Aorta (tissue), 5 donors: Measurements from ENCODE around the gene COMMD6. TPM values are rescaled to one million over a fixed set of nuclear protein-coding genes. Genes with fewer than 3 reads are reported as not detected.

Experiments
- ATAC-seq: fragments of 200-7000 bp; cut with Tn5 transposase; one replicate; pipeline ENCODE4 v1.9.1; 2022; ENCODE audit warnings: moderate library complexity; ENCODE audit not compliant: low FRiP score
- DNase-seq, 2 donors: peaks; one replicate each; pipeline ENCODE4 v3.0.0-alpha.2; 2020
- H3K27ac ChIP-seq, 2 donors: one replicate each; pipeline ENCODE4 v1.5.1; 2013; ENCODE audit warnings: low read length in 2 of 2, mild to moderate bottlenecking in 2 of 2, moderate library complexity in 2 of 2, control low read depth in 1 of 2, inconsistent platforms in 1 of 2, low read depth in 1 of 2
- H3K27me3 ChIP-seq, 2 donors: one replicate each; pipeline ENCODE4 v1.6.1; 2013; ENCODE audit warnings: control low read depth in 1 of 2, low read length in 1 of 2, mild to moderate bottlenecking in 1 of 2, moderate library complexity in 1 of 2; ENCODE audit not compliant: insufficient read depth in 2 of 2, control insufficient read depth in 1 of 2
- H3K36me3 ChIP-seq, 2 donors: one replicate each; pipeline ENCODE4 v1.6.1; 2013; ENCODE audit warnings: control low read depth in 1 of 2, low read length in 1 of 2, mild to moderate bottlenecking in 1 of 2; ENCODE audit not compliant: insufficient read depth in 2 of 2, control insufficient read depth in 1 of 2
- H3K4me1 ChIP-seq, 2 donors: one replicate each; pipeline ENCODE4 v1.6.1; 2013; ENCODE audit warnings: low read length in 2 of 2, control low read depth in 1 of 2, mild to moderate bottlenecking in 1 of 2, moderate library complexity in 1 of 2; ENCODE audit not compliant: insufficient read depth in 2 of 2, control insufficient read depth in 1 of 2
- H3K4me3 ChIP-seq, 2 donors: one replicate each; pipeline ENCODE4 v1.5.1; 2013; ENCODE audit warnings: low read length in 2 of 2, control low read depth in 1 of 2, mild to moderate bottlenecking in 1 of 2
- H3K9me3 ChIP-seq: one replicate; pipeline ENCODE4 v1.6.1; 2013; ENCODE audit warnings: mild to moderate bottlenecking, low read length; ENCODE audit not compliant: control insufficient read depth
- WGBS, 2 donors: extraction: QIAGEN DNeasy Blood & Tissue Kit; methylation state at CpG; one replicate each; pipeline ENCODE4 v1.1.7; 2013; 5-methylcytosine and 5-hydroxymethylcytosine counted together
- intact Hi-C, 2 donors: fragments of 100-400 bp; cut with DNase I; formaldehyde crosslinking; loops; one replicate each; pipeline versions ENCODE4 v1.14.2 to v1.15.0; 2022
- polyA plus RNA-seq, 2 donors: library from polyadenylated mRNA; stranded (reverse); fragments of 200-250 nt; gene quantifications; one replicate each; pipeline ENCODE4 v1.2.3, GENCODE V29; 2013
- total RNA-seq, 2 donors: library from RNA; stranded (reverse); fragmentation: NEBNext Ultra II Directional; extraction: Animal tissue kit (Norgen Biotek cat#: 25700); gene quantifications; one replicate each; pipeline ENCODE4 v1.2.1, GENCODE V29; 2021
- donor health status: healthy with polysubstance abuse.
- donor health status: Bipolar disorder and iron deficiency.
- donor health status: DM: no; HTN: no; CAD: no.
- donor health status: DM: no; HTN: no; CAD: no.
- donor health status: DM: yes; HTN: yes; CAD: no.

Gene COMMD6
- total and polyA plus RNA-seq, 4 donors, result 142 to 331 (median 157) TPM

DNA sequence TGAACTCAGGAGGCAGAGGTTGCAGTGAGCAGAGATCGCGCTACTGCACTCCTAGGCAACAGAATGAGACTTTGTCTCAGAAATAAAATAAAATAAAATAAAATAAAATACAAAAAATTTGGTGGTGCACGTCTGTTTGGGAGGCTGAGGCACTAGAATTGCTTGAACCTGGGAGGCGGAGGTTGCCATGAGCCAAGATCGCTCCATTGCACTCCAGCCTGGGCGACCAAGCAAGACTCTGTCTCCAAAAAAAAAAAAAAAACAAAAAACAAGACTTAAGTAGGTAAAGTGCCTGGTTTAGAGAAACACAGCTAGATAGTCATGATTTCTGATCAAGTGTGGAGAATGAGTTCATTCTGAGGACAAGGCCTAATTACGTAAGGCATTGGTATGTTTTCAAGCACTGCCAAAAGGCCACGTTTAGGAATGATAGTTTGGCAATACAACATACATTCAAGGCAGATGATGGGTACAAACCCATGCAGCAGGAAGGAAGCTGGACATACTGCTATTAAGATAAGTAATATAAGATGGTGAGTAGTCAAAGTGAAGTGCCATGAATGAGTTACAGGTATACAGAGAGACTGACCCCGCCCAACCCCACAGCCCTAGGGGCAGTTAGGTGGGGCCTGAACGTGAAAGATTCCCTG, 7.2 kb upstream of the COMMD6 start:
- no peak for ATAC-seq
- intact Hi-C loops, result loop anchor here (5.0 kb wide), 2 partner anchors 178 to 1782 kb away; partner anchors contain the start of gene MYCBP2 (in 1 of the 2)
- no peak overlapping the region for H3K4me3 ChIP-seq
- no peaks in the 10 kb centered on the region for H3K27me3 ChIP-seq
- no peaks in the 10 kb centered on the region for H3K4me1 ChIP-seq
- H3K27ac ChIP-seq, result no peak overlapping the region
- 83 to 86% methylated on average over 10 of the region's 10 CpGs for WGBS, 2 donors
- no peaks in the 10 kb centered on the region for H3K36me3 ChIP-seq
- no peak for DNase-seq
- H3K9me3 ChIP-seq, result no peaks in the 10 kb centered on the region

DNA sequence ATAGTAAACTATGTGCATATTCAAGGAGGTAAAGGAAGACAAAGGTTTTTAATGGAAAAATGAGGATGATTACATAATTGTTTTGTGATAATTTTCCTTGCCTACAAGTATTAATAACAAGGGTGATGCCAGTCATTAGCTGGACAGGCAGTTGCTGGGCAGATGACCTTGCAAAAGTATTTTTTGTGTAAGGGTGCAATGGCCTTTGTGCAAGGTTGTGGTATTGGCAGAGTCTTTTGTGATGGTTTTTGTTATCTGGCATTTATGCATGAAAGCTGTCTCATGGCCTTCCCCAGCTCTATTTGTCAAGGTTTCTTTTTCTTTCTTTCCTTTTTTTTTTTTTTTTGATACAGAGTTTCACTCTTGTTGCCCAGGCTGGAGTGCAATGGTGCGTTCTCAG, 4.3 kb upstream of the COMMD6 start:
- WGBS, 2 donors, result 97 to 100% methylated on average over 1 of the region's 1 CpG
- no peaks in the 10 kb centered on the region for H3K36me3 ChIP-seq
- no peaks in the 10 kb centered on the region for H3K4me1 ChIP-seq
- ATAC-seq (no peak), DNase-seq (no peak)
- no peaks in the 10 kb centered on the region for H3K9me3 ChIP-seq
- intact Hi-C loops, result no loop called here
- no peaks in the 10 kb centered on the region for H3K27me3 ChIP-seq
- H3K4me3 ChIP-seq, result no peak overlapping the region
- no peak overlapping the region for H3K27ac ChIP-seq

DNA sequence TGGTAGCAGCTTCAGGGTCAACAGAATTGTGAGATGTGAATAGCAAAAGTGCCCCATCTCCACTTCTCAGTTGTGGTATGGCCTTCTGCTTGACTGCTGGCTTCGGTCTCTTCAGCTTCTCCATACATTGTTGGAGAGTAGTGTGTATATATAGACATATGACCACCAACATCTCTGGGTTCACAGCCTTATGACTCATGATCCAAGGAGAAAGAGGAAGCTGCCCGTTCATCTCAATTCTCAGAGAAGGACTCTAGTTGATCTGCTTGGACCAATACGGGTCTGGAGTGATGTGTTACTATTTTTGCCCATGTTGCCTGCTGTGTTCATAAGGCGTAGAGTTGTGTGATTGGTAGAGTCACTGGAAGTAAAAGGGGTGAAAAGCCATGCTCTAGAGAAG, 3.6 kb upstream of the COMMD6 start:
- intact Hi-C loops, result no loop called here
- 74 to 81% methylated on average over 4 of the region's 4 CpGs for WGBS, 2 donors
- H3K27ac ChIP-seq, result no peak overlapping the region
- no peak overlapping the region for H3K4me3 ChIP-seq
- no peaks in the 10 kb centered on the region for H3K9me3 ChIP-seq
- H3K4me1 ChIP-seq, result no peaks in the 10 kb centered on the region
- H3K27me3 ChIP-seq, result no peaks in the 10 kb centered on the region
- H3K36me3 ChIP-seq, result no peaks in the 10 kb centered on the region
- no peak for ATAC-seq
- DNase-seq, result no peak

DNA sequence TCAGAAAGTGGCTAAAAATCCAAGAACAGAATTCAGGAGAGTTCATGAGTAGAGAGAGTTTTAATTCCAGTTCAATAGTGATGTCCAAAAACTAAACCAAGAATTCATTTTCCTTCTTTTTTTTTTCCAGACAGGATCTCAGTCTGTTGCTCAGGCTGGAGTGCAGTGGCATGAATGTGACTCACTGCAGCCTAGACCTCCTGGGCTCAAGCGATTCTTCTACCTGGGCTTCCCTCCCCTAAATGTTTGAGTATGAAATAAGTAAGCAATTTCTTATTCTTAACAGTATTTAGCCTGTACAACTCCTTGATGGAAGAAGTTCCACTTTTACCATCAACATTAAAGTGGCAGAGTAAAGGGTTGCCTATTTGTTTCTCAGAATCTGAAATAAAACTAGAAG, 3.8 kb downstream of the COMMD6 start:
- no peaks in the 10 kb centered on the region for H3K4me1 ChIP-seq
- DNase-seq, result no peak
- no peak for ATAC-seq
- 89 to 95% methylated on average over 1 of the region's 1 CpG for WGBS, 2 donors
- no peak overlapping the region for H3K27ac ChIP-seq
- no peaks in the 10 kb centered on the region for H3K36me3 ChIP-seq
- no peaks in the 10 kb centered on the region for H3K9me3 ChIP-seq
- intact Hi-C loops, result no loop called here
- H3K27me3 ChIP-seq, result no peaks in the 10 kb centered on the region
- H3K4me3 ChIP-seq, result no peak overlapping the region

DNA sequence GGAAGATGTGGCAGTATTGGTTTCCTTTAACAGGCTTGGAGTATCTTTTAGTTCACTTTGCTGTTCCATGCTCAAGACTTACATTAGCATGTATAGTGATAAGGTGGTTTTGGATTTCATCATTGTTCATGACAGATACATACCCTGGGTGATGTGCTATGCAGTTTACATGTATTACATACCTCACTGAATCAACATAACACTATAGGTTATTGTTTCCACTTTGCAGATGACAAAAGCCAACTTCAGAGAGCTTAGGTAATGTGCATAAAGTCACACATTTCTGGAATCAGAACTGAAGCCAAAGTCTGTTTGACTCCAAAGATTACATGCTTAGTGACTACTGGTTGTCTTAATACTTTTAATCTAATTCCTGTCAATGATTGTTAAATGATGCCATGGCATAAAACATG, 7.1 kb downstream of the COMMD6 start:
- no peaks in the 10 kb centered on the region for H3K27me3 ChIP-seq
- intact Hi-C loops, result no loop called here
- H3K4me3 ChIP-seq, result no peak overlapping the region
- no peaks in the 10 kb centered on the region for H3K4me1 ChIP-seq
- H3K36me3 ChIP-seq, result no peaks in the 10 kb centered on the region
- DNase-seq (no peak), ATAC-seq (no peak)
- no peak overlapping the region for H3K27ac ChIP-seq
- H3K9me3 ChIP-seq, result no peaks in the 10 kb centered on the region

DNA sequence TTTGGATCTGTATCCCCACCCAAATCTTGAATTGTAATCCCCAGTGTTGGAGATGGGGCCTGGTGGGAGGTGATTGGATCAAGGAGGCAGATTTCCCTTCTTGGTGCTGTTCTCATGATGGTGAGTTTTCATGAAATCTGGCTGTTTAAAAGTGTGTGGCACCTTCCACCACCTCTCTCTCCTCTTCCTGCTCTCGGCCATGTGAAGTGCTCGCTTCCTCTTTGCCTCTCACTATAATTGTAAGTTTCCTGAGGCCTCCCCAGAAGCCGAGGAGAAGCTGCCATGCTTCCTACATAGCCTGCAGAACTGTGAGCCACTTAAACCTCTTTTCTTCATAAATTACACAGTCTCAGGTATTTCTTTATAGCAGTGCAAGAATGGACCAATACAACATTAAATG, 15.7 kb downstream of the COMMD6 start:
- ATAC-seq, result no peak
- no peaks in the 10 kb centered on the region for H3K27me3 ChIP-seq
- H3K4me1 ChIP-seq, result no peaks in the 10 kb centered on the region
- H3K4me3 ChIP-seq, result no peak overlapping the region
- no peak overlapping the region for H3K27ac ChIP-seq
- intact Hi-C loops, result no loop called here
- no peaks in the 10 kb centered on the region for H3K9me3 ChIP-seq
- WGBS, 2 donors, result 93 to 95% methylated on average over 3 of the region's 3 CpGs
- no peaks in the 10 kb centered on the region for H3K36me3 ChIP-seq
- DNase-seq, result no peak

DNA sequence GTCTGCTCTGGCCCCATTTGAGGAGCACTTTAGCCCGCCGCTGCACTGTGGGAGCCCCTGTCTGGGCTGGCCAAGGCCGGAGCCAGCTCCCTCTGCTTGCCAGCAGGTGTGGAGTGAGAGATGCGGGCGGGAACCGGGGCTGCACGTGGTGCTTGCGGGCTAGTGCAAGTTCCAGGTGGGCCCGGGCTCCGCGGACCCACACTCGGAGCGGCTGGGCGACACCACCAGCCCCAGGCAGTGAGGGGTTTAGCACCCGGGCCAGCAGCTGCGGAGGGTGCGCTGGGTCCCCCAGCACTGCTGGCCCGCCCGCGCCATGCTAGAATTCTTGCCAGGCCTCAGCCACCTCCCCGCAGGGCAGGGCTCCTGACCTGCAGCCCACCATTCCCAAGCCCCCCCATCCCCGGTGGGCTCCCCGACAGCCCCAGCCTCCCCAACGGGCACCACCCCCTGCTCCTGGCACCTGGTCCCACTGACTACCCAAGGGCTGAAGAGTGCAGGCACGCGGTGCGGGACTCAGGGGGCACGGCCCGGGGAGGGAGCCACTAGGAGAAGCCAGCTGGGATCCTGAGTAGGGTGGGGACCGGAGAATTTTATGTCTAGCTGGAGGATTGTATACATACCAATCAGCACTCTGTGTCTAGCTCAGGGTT, 19.1 kb downstream of the COMMD6 start:
- no peaks in the 10 kb centered on the region for H3K27me3 ChIP-seq
- intact Hi-C loops, result no loop called here
- H3K4me1 ChIP-seq, result no peaks in the 10 kb centered on the region
- WGBS, 2 donors, result 95 to 98% methylated on average over 28 to 30 of the region's 30 CpGs
- no peak overlapping the region for H3K27ac ChIP-seq
- no peak overlapping the region for H3K4me3 ChIP-seq
- peak in 1 of 2 donors; percentile 74 for DNase-seq
- no peak for ATAC-seq
- H3K9me3 ChIP-seq, result no peaks in the 10 kb centered on the region
- H3K36me3 ChIP-seq, result no peaks in the 10 kb centered on the region

DNA sequence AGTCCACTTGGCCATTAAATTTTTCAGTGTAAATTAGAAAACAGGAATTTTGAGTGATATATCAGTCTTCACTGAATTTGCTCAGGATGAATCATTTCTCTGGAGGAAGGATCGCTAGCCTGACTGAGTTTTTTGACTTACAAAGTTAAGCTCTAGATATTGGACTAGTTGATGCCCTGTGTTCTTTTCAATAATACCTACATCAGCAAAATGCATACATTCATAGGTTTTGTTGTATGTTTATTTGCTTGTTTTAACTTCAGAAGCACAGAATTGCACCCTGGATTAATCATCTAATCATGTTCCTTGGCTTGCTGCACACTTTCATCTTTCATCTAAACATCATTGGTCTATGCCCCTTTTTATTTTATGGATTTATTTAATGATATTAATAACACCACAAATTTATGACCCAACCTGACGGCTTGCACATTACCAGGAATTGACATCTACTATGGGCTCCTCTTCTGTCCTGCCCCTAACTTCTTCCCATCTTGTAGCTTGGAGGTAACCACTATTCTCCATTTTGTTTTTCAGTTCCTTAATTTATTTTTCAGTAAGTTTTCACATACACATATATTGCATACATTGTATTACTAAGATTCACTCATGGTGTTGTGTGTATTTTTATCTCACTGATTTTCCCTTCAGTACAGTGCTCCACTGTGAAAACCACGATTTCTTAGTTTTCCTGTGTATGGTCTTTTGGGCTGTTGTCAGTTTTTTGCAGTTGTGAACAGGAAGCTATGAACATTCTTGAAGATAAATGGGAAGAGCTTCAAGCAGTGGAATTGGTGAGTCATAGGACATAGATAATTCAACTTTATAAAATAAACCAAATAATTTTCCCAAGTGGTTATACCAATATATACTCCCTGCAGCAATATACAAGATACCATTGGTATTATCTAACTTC, 23.3 kb downstream of the COMMD6 start:
- Histone ChIP-seq H3K4me3 (no peak overlapping the region), H3K9me3 (no peaks in the 10 kb centered on the region), H3K27ac (no peak overlapping the region), H3K36me3 (no peaks in the 10 kb centered on the region), H3K27me3 (no peaks in the 10 kb centered on the region), H3K4me1 (no peaks in the 10 kb centered on the region)
- intact Hi-C loops, result no loop called here
- no peak for ATAC-seq
- no peak for DNase-seq
- WGBS, 2 donors, result 85 to 87% methylated on average over 3 of the region's 3 CpGs
